ENCODE measurements around the gene AREL1. TPM values are rescaled to one million over a fixed set of nuclear protein-coding genes. Genes with fewer than 3 reads are reported as not detected.
A peak's percentile ranks its signal among the peaks of the same experiment; 100 is the strongest.

The AREL1 gene
- total RNA-seq, 1 donor from 2014 or later = 16.6 TPM

- DNase-seq (ENCODE audit: low read depth) = no peak
- H3K4me3 ChIP-seq (ENCODE audit: low read depth, low read length) = no peak overlapping the region
- FAIRE-seq = no peak
These were observed 7.0 kb downstream of the AREL1 start for GRCh38 chr14:74705613-74706500.

GRCh38 chr14:74704656-74705055 lies 8.2 kb downstream of the AREL1 start:
- TF ChIP-seq CTCF (IDR thresholded peaks at IDR 0.05; ENCODE audit: insufficient read depth, low read length, severe bottlenecking) = no peak
- H3K27me3 ChIP-seq (ENCODE audit: control insufficient read depth, insufficient read depth, low read length) = no peaks in the 10 kb centered on the region
- FAIRE-seq = no peak
- H3K4me3 ChIP-seq (ENCODE audit: low read depth, low read length) = no peak overlapping the region
- DNase-seq (ENCODE audit: low read depth) = no peak
- peaks cover under 1% of the 10 kb centered on the region for H3K36me3 ChIP-seq (ENCODE audit: control insufficient read depth, insufficient read depth, low read length)

More at GRCh38 chr14:74705613-74706500, 7.0 kb downstream of the AREL1 start:
- Histone ChIP-seq H3K27me3 (ENCODE audit: control insufficient read depth, insufficient read depth, low read length) (no peaks in the 10 kb centered on the region), H3K36me3 (ENCODE audit: control insufficient read depth, insufficient read depth, low read length) (no peaks in the 10 kb centered on the region)
- no peak for TF ChIP-seq CTCF (IDR thresholded peaks at IDR 0.05; ENCODE audit: insufficient read depth, low read length, severe bottlenecking)

GRCh38 chr14:74703043-74703442 lies 9.8 kb downstream of the AREL1 start:
- Histone ChIP-seq H3K27me3 (ENCODE audit: control insufficient read depth, insufficient read depth, low read length) (no peaks in the 10 kb centered on the region), H3K36me3 (ENCODE audit: control insufficient read depth, insufficient read depth, low read length) (peaks cover 1% of the 10 kb centered on the region), H3K4me3 (ENCODE audit: low read depth, low read length) (no peak overlapping the region)
- FAIRE-seq (no peak), DNase-seq (ENCODE audit: low read depth) (no peak)
- TF ChIP-seq CTCF (IDR thresholded peaks at IDR 0.05; ENCODE audit: insufficient read depth, low read length, severe bottlenecking) = no peak

DNA sequence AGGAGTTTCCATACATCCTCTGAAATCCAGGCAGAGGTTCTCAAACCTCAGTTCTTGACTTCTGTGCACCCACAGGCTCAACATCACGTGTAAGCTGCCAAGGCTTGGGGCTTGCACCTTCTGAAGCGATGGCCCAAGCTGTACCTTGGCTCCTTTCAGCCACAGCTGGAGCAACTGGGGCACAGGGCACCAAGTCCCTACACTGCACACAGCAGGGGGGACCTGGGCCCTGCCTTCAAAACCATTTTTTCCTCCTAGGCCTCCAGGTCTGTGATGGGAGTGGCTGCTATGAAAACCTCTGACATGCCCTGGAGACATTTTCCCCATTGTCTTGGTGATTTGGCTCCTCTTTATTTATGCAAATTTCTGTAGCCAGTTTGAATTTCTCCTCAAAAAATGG lies 10.6 kb downstream of the AREL1 start:
- Histone ChIP-seq H3K27me3 (ENCODE audit: control insufficient read depth, insufficient read depth, low read length) (no peaks in the 10 kb centered on the region), H3K4me3 (ENCODE audit: low read depth, low read length) (no peak overlapping the region), H3K36me3 (ENCODE audit: control insufficient read depth, insufficient read depth, low read length) (peaks cover 1% of the 10 kb centered on the region)
- FAIRE-seq = no peak
- TF ChIP-seq CTCF (IDR thresholded peaks at IDR 0.05; ENCODE audit: insufficient read depth, low read length, severe bottlenecking) = no peak
- DNase-seq (ENCODE audit: low read depth) = no peak

DNA sequence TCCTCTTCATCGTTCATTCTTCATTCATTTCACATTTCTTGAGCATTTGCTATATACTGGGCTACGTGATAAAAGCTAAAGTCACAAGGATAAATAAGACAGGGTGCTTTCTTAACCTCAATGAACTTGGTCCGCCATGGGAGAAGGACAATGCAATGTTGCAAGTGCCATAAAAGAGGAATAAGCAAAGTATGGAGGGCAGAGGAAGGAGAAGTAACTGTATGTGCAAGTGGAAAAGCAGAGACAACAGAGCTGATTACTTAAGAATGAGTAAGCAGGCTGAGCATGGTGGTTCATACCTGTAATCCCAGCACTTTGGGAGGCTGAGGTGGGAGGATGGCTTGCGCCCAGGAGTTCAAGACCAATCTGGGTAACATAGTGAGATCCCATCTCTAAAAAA lies 14.4 kb downstream of the AREL1 start:
- DNase-seq (ENCODE audit: low read depth) = peak; percentile 30
- H3K27me3 ChIP-seq (ENCODE audit: control insufficient read depth, insufficient read depth, low read length) = no peaks in the 10 kb centered on the region
- no peak overlapping the region for H3K4me3 ChIP-seq (ENCODE audit: low read depth, low read length)
- peaks cover 2% of the 10 kb centered on the region for H3K36me3 ChIP-seq (ENCODE audit: control insufficient read depth, insufficient read depth, low read length)
- no peak for FAIRE-seq
- TF ChIP-seq CTCF (IDR thresholded peaks at IDR 0.05; ENCODE audit: insufficient read depth, low read length, severe bottlenecking) = no peak

Measured in bronchial epithelial cell (primary cell).